SK-N-SH (cell line): ENCODE data around the gene TBL1XR1. TPM values are rescaled to one million over a fixed set of nuclear protein-coding genes. Genes with fewer than 3 reads are reported as not detected.

Source experiments
- CTCF ChIA-PET: fragments of 300-600, 350-600 bp; formaldehyde crosslinking; extraction: SDS; loops from one replicate; lab custom pipeline; 2021; lab: Yijun Ruan, JAX
- POLR2A ChIA-PET: fragments of 350-600 bp; sonication (Branson Sonifier 250); formaldehyde crosslinking; extraction: SDS; loops from one replicate; lab custom pipeline; 2020; ENCODE audit warnings: antibody characterized with exemption, inconsistent platforms; lab: Yijun Ruan, JAX
- DNase-seq: peaks from one replicate; pipeline ENCODE4 v3.0.0; 2012
- H2AFZ ChIP-seq: fragments of 200-600 bp; sonication (generic); 2 replicates; pipeline ENCODE4 v1.8.1; 2016; ENCODE audit warnings: antibody characterized with exemption, mild to moderate bottlenecking, low read depth
- H3F3A ChIP-seq: fragments of 200-600 bp; sonication (generic); replicated peaks from 2 replicates; pipeline ENCODE3; 2016; ENCODE audit warnings: antibody characterized with exemption, mild to moderate bottlenecking; ENCODE audit not compliant: insufficient read depth
- H3K27ac ChIP-seq, 2 experiments: fragments of 200-500 bp in 1 of 2; fragments of 200-600 bp in 1 of 2; sonication (Bioruptor generic) in 1 of 2; sonication (generic), shearing (Covaris generic) in 1 of 2; 2 replicates each; pipeline versions ENCODE4 v1.5.1 to v1.6.1; 2014 to 2016; ENCODE audit warnings: low read depth in 2 of 2, inconsistent platforms in 1 of 2, low read length in 1 of 2, mild to moderate bottlenecking in 1 of 2, mixed read lengths in 1 of 2
- H3K27me3 ChIP-seq: fragments of 200-600 bp; sonication (generic), shearing (Covaris generic); 2 replicates; pipeline ENCODE4 v1.6.1; 2016; ENCODE audit warnings: mixed run types; ENCODE audit not compliant: insufficient read depth
- H3K36me3 ChIP-seq, 2 experiments: fragments of 200-500 bp in 1 of 2; fragments of 200-600 bp in 1 of 2; sonication (Bioruptor generic) in 1 of 2; sonication (generic) in 1 of 2; replicated peaks in 1 of 2; 2 replicates each; pipeline versions ENCODE3 to v1.5.1; 2014 to 2016; ENCODE audit warnings: low read length in 1 of 2, mild to moderate bottlenecking in 1 of 2; ENCODE audit not compliant: insufficient read depth in 2 of 2, control insufficient read depth in 1 of 2
- H3K4me1 ChIP-seq, 2 experiments: fragments of 200-500 bp in 1 of 2; fragments of 200-600 bp in 1 of 2; sonication (Bioruptor generic) in 1 of 2; sonication (generic), shearing (Covaris generic) in 1 of 2; 2 replicates each; pipeline versions ENCODE4 v1.5.1 to v1.6.1; 2014 to 2016; ENCODE audit warnings: low read depth in 1 of 2, low read length in 1 of 2, mixed run types in 1 of 2; ENCODE audit not compliant: insufficient read depth in 2 of 2, control insufficient read depth in 1 of 2
- H3K4me2 ChIP-seq: fragments of 200-600 bp; sonication (generic), shearing (Covaris generic); 2 replicates; pipeline ENCODE4 v1.6.1; 2017; ENCODE audit warnings: mixed run types
- H3K4me3 ChIP-seq, 2 experiments: fragments of 200-500 bp in 1 of 2; fragments of 200-600 bp in 1 of 2; sonication (Bioruptor generic) in 1 of 2; sonication (generic), shearing (Covaris generic) in 1 of 2; 2 replicates each; pipeline versions ENCODE4 v1.5.1 to v1.8.1; 2014 to 2016; ENCODE audit warnings: low read depth in 2 of 2, inconsistent platforms in 1 of 2, low read length in 1 of 2, mild to moderate bottlenecking in 1 of 2, mixed read lengths in 1 of 2, moderate library complexity in 1 of 2
- H3K79me2 ChIP-seq: fragments of 200-600 bp; sonication (generic); 2 replicates; pipeline ENCODE4 v1.8.1; 2017; ENCODE audit warnings: mild to moderate bottlenecking; ENCODE audit not compliant: insufficient read depth
- H3K9ac ChIP-seq: fragments of 200-600 bp; sonication (generic); 2 replicates; pipeline ENCODE4 v1.6.1; 2017; ENCODE audit warnings: mixed run types
- H3K9me2 ChIP-seq: fragments of 200-600 bp; sonication (generic); 2 replicates; pipeline ENCODE4 v1.6.1; 2017; ENCODE audit warnings: mixed run types
- H3K9me3 ChIP-seq: fragments of 200-600 bp; sonication (generic); 2 replicates; pipeline ENCODE4 v1.6.1; 2017; ENCODE audit warnings: mixed run types, mild to moderate bottlenecking, moderate library complexity
- H4K20me1 ChIP-seq: fragments of 200-600 bp; sonication (generic); 2 replicates; pipeline ENCODE4 v1.6.1; 2017; ENCODE audit warnings: mild to moderate bottlenecking, mixed run types; ENCODE audit not compliant: insufficient read depth
- CHD2 ChIP-seq: fragments of 150-350 bp; IDR thresholded peaks from 2 replicates; pipeline ENCODE4 v1.6.1; 2018; ENCODE audit warnings: low read length; ENCODE audit not compliant: partially characterized antibody
- ELF1 ChIP-seq: IDR thresholded peaks from 2 replicates; pipeline ENCODE4 v1.4.0; 2012
- EP300 ChIP-seq, 2 experiments: IDR thresholded peaks; 2 replicates each; pipeline versions ENCODE4 v1.4.0 to v1.6.1; 2012; ENCODE audit warnings: borderline replicate concordance in 1 of 2, low read depth in 1 of 2, low read length in 1 of 2
- FOSL2 ChIP-seq: IDR thresholded peaks from 2 replicates; pipeline ENCODE4 v1.4.0; 2012; ENCODE audit warnings: low read depth, mild to moderate bottlenecking, moderate library complexity, borderline replicate concordance
- FOXJ3 ChIP-seq: sonication (generic); formaldehyde crosslinking; IDR thresholded peaks from 2 replicates; pipeline ENCODE4 v1.5.1; 2020; ENCODE audit warnings: mild to moderate bottlenecking, missing genetic modification reagents
- GABPA ChIP-seq: IDR thresholded peaks from 2 replicates; pipeline ENCODE4 v1.4.0; 2012; ENCODE audit warnings: low read depth, mild to moderate bottlenecking
- GATA2 ChIP-seq: sonication (generic); formaldehyde crosslinking; IDR thresholded peaks from 2 replicates; pipeline ENCODE4 v1.5.0; 2020; ENCODE audit warnings: mild to moderate bottlenecking, missing genetic modification reagents
- NFIC ChIP-seq: IDR thresholded peaks from 2 replicates; pipeline ENCODE4 v1.4.0; 2012; ENCODE audit warnings: borderline replicate concordance
- NRF1 ChIP-seq: IDR thresholded peaks from 2 replicates; pipeline ENCODE4 v1.6.1; 2012; ENCODE audit warnings: low read depth, mild to moderate bottlenecking, low read length
- RCOR1 ChIP-seq: fragments of 150-350 bp; IDR thresholded peaks from 2 replicates; pipeline ENCODE4 v1.6.1; 2017; ENCODE audit warnings: antibody characterized with exemption, low read length
- RFX5 ChIP-seq: IDR thresholded peaks from 2 replicates; pipeline ENCODE4 v1.6.1; 2012; ENCODE audit warnings: mild to moderate bottlenecking, improper control_type of control experiment, low read length
- RXRA ChIP-seq: IDR thresholded peaks from 2 replicates; pipeline ENCODE4 v1.4.0; 2012; ENCODE audit warnings: low read depth, mild to moderate bottlenecking, borderline replicate concordance
- SIN3A ChIP-seq: IDR thresholded peaks from 2 replicates; pipeline ENCODE4 v1.6.1; 2012; ENCODE audit warnings: low read depth, mild to moderate bottlenecking, low read length, moderate library complexity, borderline replicate concordance
- SMC3 ChIP-seq: IDR thresholded peaks from 2 replicates; pipeline ENCODE4 v1.6.1; 2012; ENCODE audit warnings: low read depth, low read length, improper control_type of control experiment
- TAF1 ChIP-seq: IDR thresholded peaks from 2 replicates; pipeline ENCODE4 v1.6.1; 2012; ENCODE audit warnings: low read depth, mild to moderate bottlenecking, low read length, moderate library complexity, borderline replicate concordance
- USF2 ChIP-seq: fragments of 150-350 bp; IDR thresholded peaks from 2 replicates; pipeline ENCODE4 v1.6.1; 2017; ENCODE audit warnings: antibody characterized with exemption, low read length, low read depth, borderline replicate concordance
- YY1 ChIP-seq: IDR thresholded peaks from 2 replicates; pipeline ENCODE4 v1.4.0; 2012; ENCODE audit warnings: low read depth, mild to moderate bottlenecking
- WGBS: methylation state at CpG from one replicate; pipeline ENCODE4 v1.1.6; 2017; ENCODE audit warnings: low lambda C conversion rate; 5-methylcytosine and 5-hydroxymethylcytosine counted together
- polyA plus RNA-seq, 3 experiments: library from polyadenylated mRNA; depleted of rRNA; stranded (reverse); fragments of >200 nt; gene quantifications; 2 replicates each; pipeline ENCODE4 v1.2.3, GENCODE V29; 2012
- TF ChIP-seq, protein P1 (sequence below): IDR thresholded peaks from 2 replicates; pipeline ENCODE4 v1.6.1; 2012; ENCODE audit warnings: mild to moderate bottlenecking, low read depth, low read length, moderate library complexity
- TF ChIP-seq, protein P2 (sequence below): IDR thresholded peaks from 2 replicates; pipeline ENCODE4 v1.4.0; 2012; ENCODE audit warnings: low read depth, borderline replicate concordance

TBL1XR1 gene
- polyA plus RNA-seq, 1 of the 3 experiments (the other 2 are of a cell fraction) = 20.9 TPM

GRCh38 chr3:177144922-177145321, 52.4 kb downstream of the TBL1XR1 start (continued):
- TF ChIP-seq, protein P1, sequence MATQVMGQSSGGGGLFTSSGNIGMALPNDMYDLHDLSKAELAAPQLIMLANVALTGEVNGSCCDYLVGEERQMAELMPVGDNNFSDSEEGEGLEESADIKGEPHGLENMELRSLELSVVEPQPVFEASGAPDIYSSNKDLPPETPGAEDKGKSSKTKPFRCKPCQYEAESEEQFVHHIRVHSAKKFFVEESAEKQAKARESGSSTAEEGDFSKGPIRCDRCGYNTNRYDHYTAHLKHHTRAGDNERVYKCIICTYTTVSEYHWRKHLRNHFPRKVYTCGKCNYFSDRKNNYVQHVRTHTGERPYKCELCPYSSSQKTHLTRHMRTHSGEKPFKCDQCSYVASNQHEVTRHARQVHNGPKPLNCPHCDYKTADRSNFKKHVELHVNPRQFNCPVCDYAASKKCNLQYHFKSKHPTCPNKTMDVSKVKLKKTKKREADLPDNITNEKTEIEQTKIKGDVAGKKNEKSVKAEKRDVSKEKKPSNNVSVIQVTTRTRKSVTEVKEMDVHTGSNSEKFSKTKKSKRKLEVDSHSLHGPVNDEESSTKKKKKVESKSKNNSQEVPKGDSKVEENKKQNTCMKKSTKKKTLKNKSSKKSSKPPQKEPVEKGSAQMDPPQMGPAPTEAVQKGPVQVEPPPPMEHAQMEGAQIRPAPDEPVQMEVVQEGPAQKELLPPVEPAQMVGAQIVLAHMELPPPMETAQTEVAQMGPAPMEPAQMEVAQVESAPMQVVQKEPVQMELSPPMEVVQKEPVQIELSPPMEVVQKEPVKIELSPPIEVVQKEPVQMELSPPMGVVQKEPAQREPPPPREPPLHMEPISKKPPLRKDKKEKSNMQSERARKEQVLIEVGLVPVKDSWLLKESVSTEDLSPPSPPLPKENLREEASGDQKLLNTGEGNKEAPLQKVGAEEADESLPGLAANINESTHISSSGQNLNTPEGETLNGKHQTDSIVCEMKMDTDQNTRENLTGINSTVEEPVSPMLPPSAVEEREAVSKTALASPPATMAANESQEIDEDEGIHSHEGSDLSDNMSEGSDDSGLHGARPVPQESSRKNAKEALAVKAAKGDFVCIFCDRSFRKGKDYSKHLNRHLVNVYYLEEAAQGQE = no peak
- TF ChIP-seq YY1 (no peak), SIN3A (no peak), RFX5 (no peak), RCOR1 (no peak)
- TF ChIP-seq, protein P2, sequence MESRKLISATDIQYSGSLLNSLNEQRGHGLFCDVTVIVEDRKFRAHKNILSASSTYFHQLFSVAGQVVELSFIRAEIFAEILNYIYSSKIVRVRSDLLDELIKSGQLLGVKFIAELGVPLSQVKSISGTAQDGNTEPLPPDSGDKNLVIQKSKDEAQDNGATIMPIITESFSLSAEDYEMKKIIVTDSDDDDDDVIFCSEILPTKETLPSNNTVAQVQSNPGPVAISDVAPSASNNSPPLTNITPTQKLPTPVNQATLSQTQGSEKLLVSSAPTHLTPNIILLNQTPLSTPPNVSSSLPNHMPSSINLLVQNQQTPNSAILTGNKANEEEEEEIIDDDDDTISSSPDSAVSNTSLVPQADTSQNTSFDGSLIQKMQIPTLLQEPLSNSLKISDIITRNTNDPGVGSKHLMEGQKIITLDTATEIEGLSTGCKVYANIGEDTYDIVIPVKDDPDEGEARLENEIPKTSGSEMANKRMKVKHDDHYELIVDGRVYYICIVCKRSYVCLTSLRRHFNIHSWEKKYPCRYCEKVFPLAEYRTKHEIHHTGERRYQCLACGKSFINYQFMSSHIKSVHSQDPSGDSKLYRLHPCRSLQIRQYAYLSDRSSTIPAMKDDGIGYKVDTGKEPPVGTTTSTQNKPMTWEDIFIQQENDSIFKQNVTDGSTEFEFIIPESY = no peak

DNA sequence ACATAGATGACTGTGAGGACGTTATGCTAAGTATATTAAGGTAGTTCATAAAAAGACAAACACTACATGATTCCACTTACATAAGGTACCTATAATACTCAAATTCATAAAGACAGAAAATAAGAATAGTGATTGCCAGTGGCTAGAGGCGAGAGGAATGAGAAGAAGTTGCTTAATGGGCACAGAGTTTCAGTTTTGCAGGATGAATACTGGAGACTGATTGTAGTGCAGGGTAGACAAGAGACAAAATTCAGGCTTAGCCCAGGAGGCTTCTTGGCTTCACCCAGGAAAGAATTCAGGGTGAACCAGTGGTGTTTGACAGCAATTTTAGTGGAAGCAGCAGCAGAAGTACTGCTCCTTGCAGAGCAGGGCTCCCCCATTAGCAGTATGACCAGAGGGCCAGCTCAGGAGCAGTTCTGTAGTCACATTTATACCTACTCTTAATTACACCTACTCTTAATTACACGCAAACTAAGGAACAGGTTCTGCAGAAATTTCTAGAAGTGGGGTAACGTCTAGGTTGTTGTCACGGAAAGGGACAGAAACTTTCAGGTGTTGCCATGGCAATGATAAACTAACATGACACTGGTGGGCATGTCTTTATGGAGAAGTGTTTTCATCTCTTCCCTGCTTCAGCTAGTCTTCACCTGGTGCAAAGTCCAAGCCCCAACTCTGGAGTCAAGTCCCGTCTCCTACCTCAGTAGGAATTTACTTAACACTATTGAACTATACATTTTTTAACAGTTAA, 55.2 kb downstream of the TBL1XR1 start:
- Histone ChIP-seq H3K4me1 (peaks cover 6 to 18% of the 10 kb centered on the region in 2 experiments), H3K27ac (no peak overlapping the region), H3K27me3 (no peaks in the 10 kb centered on the region), H3K79me2 (peaks cover 99% of the 10 kb centered on the region), H3K4me2 (no peak overlapping the region), H3F3A (peaks cover 16% of the 10 kb centered on the region), H3K9me3 (no peaks in the 10 kb centered on the region), H4K20me1 (peaks cover 92% of the 10 kb centered on the region), H3K4me3 (no peak overlapping the region), H2AFZ (no peak overlapping the region), H3K9me2 (no peaks in the 10 kb centered on the region), H3K36me3 (peaks cover 0 to 12% of the 10 kb centered on the region in 2 experiments), H3K9ac (no peak overlapping the region)
- DNase-seq = no peak
- 94% methylated on average over 6 of the region's 6 CpGs for WGBS
- ChIA-PET POLR2A (no interaction called here), CTCF (no interaction called here)
- TF ChIP-seq FOXJ3 (CRISPR knock-in tag) (no peak), EP300 (IDR thresholded peaks at IDR 0.05; ENCODE audit: borderline replicate concordance in 1 of 2, low read depth in 1 of 2, low read length in 1 of 2) (no peak), RXRA (no peak), SMC3 (no peak), TAF1 (no peak), USF2 (no peak), ELF1 (no peak), FOSL2 (no peak), SIN3A (no peak), NFIC (no peak), GABPA (no peak), GATA2 (CRISPR knock-in tag) (no peak), CHD2 (no peak), NRF1 (no peak)
